ENCODE data around the gene HMGCR.
"Not testable (repeated sequence)": the region's sequence is repeated elsewhere in the genome, so short reads cannot be mapped to it uniquely, and the experiment has no call there.

The HMGCR gene

GRCh38 chr5:75331095-75332090, 5.6 kb upstream of the HMGCR start:
- TF ChIP-seq CTCF (IDR thresholded peaks at IDR 0.05; ENCODE audit: low read length, missing control alignments), result peak; percentile 3
- no peak for DNase-seq (ENCODE audit: low read depth)
- H3K4me3 ChIP-seq (replicated peaks; ENCODE audit: low read depth, low read length), result no peak overlapping the region

DNA sequence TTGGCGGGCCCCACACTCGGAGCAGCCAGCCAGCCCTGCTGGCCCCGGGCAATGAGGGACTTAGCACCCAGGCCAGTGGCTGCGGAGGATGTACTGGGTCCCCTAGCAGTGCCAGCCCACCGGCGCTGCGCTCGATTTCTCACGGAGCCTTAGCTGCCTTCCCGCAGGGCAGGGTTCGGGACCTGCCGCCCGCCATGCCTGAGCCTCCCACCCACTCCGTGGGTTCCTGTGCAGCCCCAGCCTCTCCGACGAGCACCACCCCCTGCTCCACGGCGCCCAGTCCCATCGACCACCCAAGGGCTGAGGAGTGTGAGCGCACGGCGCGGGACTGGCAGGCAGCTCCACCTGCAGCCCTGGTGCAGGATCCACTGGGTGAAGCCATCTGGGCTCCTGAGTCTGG, 3.3 kb upstream of the HMGCR start:
- H3K4me3 ChIP-seq (replicated peaks; ENCODE audit: low read depth, low read length); DNase-seq (ENCODE audit: low read depth): not testable (repeated sequence)

GRCh38 chr5:75334413-75334812, 2.6 kb upstream of the HMGCR start:
- DNase-seq (ENCODE audit: low read depth); H3K4me3 ChIP-seq (replicated peaks; ENCODE audit: low read depth, low read length): not testable (repeated sequence)

- no peak for DNase-seq (ENCODE audit: low read depth)
- H3K4me3 ChIP-seq (replicated peaks; ENCODE audit: low read depth, low read length), result no peak overlapping the region
- TF ChIP-seq CTCF (IDR thresholded peaks at IDR 0.05; ENCODE audit: low read length, missing control alignments), result no peak
These were observed 1.5 kb upstream of the HMGCR start for GRCh38 chr5:75335486-75335885.

DNA sequence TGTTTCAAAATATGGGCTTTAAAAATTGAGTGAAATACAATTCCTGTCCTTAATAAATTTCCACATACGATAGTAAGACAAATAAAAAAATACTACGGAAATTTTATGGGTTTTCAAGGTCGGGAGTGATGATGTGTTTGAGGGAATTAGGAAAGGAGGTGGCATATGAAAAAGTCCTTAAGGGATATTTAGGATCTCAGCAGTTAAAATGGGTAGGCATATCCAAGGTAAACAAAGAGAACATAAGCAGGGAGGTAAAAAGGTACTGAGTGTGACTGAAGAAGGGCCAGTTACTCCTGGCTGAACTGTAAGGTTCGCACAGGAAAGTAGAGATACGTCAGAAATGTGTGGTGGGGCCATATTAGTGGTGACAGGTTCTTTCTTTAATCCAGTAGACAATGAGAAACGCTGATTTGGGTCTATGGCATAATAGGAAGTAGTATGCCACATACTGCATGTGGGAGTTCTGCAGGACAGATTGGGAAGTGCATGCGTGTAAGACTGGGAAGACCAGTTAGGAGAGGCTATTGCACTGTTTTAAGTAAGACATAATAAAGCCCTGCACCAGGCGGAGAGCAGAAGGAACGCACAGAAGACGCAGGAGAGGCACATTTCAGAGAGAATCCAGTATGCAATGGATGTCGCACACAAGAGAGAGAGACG, 937 bp upstream of the HMGCR start:
- peak; percentile 91 for DNase-seq (ENCODE audit: low read depth)
- H3K4me3 ChIP-seq (replicated peaks; ENCODE audit: low read depth, low read length), result peak overlapping the region; percentile 93
- peak; percentile 55 for TF ChIP-seq CTCF (IDR thresholded peaks at IDR 0.05; ENCODE audit: low read length, missing control alignments)

GRCh38 chr5:75337366-75338021, 474 bp downstream of the HMGCR start:
- no peak for TF ChIP-seq CTCF (IDR thresholded peaks at IDR 0.05; ENCODE audit: low read length, missing control alignments)
- no peak for DNase-seq (ENCODE audit: low read depth)
- peak overlapping the region; percentile 93 for H3K4me3 ChIP-seq (replicated peaks; ENCODE audit: low read depth, low read length)

DNA sequence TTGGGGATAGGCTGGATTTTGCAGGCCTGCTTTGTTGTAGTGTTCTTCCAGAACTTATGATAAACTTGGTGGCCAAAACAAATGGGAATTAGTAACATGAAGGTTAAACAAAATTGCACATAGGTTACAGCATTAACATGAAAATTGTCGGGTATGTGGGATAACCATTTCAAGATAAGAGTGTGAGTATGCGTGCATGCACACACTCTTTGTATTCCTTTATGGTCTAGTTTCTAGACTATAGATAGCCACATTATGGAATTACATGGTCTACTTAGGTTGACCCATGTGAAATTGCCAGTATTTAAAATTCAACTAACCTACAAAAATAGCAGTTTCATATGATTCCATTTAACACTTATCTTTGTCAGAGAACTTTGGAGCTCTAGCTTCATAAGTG, 1.4 kb downstream of the HMGCR start:
- DNase-seq (ENCODE audit: low read depth), result no peak
- TF ChIP-seq CTCF (IDR thresholded peaks at IDR 0.05; ENCODE audit: low read length, missing control alignments), result no peak
- H3K4me3 ChIP-seq (replicated peaks; ENCODE audit: low read depth, low read length), result peak overlapping the region; percentile 93

All from fibroblast of pulmonary artery (primary cell).